Ramos (cell line): Measurements from ENCODE around the gene TCEANC2.

ENCODE experiments used
- in situ Hi-C: fragments of 300-500 bp; cut with MboI; formaldehyde crosslinking; loops from one replicate; pipeline ENCODE4 v1.14.3; 2022; ENCODE audit warnings: low sequenced_read_pairs; ENCODE audit not compliant: unreplicated experiment

The TCEANC2 gene

DNA sequence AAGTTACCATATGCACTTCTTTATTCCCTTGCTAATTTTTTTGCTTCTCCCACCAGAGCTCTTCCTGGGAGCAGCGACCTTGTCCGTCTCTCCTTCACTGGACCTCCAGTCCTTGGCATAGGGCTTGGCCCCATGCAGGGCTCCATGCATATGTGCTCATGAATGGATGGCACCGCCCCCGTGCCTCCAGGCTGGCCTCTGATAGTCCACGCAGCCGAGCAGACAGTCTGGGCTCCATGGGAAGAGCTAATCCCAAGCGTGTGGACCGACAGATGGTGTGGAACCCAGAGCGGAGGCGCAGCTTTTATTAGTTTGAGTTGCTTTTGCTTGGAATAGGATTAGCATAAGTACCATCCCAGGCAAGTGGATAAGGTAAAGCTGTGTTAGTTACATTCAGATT, 57.6 kb downstream of the TCEANC2 start:
- in situ Hi-C loops: no loop called here

DNA sequence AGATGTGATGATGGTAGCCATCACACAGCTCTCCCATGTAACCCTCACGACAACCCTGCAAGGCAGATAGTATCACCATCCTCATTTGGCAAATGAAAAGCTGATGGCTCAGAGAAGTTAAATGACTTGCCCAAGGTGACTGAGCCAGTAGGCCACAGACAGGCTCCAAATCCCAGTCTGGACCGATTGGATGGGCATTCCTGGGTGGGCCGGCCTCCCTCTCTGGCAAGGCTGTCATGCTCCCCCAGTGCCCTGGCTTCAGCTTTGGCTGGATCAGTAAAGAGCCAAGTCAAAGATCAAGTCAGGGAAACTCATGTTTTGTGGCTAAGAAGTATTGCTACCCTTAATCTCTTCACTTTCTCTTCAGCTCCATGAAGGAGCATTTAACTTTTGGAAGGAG, 58.2 kb downstream of the TCEANC2 start:
- in situ Hi-C loops: no loop called here

DNA sequence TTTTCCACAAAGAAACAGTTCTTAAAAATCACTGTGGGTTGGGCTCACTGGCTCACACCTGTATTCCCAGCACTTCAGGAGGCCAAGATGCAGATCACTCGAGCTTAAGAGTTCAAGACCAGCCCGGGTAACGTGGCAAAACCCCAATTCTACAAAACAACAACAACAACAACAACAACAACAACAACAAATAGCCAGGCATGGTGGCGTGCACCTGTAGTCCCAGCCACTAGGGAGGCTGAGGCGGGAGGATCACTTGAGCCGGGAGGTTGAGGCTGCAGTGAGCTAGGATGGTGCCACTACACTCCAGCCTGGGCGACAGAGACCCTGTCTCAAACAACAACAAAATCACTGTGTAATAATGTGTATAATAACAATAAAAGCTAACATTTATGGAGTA, 58.6 kb downstream of the TCEANC2 start:
- in situ Hi-C loops: no loop called here

DNA sequence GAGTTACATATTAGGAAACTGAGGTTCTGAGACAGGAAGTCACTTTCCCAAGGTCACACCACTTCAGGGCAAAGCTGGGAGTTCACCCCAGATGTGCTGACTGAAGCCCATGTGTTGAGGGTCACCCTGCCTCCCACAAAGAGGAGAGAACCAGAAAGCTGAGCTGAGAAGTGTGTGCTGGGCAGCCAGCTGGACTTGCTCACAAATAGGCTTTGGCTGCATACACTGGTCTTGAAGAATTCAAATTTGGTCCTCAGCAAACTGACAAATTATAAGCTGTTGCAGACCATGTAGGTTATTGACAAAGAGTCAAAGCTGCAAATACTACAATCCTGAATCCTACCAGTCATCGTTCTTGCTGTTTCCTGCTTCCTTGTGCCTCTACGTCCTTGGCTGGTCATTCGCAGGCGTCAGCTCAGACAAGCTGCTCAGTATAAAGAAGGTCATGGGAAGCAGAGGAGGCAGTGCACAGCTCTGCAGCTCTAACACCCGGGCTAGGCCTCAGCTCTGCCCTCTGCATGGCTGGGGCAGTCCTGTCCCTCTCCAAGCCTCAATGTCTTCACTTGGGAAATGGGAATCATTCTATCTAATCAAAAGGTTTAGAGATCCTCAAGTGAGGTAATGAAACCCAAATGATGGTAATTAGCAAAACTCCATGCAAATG, 59.4 kb downstream of the TCEANC2 start:
- in situ Hi-C loops: no loop called here

DNA sequence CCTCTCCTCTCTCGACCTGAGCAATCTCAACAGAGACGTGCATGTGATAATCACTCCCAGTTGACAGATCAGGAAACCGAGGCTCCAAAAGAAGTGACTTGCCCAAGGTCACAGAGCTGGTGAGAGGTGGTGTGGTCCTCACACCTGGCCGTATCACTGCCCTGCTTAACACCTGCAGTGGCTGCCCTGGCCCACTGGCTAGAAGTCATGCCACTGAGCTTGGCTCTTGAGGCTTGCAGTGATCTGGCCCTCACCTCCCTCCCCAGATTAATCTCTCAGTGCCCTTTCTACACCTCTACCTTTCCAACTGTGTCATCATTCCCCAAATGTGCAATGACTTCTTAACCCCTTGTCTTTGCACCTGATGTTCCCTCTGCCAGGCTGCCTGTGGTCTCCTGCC, 60.6 kb downstream of the TCEANC2 start:
- in situ Hi-C loops: no loop called here

DNA sequence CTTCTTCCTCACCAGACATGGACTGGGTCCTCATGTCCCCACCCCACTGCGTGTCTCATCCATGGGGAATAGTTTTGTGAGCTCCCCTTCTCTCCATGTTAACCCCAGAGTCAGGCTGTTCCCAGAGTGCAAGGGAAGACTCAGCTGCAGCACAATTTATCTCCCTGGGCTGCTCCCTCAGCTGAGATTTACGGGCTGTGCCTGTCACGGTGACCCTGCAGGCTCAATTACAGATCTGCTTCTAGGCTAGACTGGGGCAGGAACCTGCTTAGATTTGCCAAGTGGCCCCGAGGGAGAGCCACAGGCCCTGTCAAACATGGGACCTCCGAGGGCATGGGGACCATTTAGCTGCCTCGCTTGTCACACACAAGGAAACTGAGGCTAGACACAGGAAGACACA, 61.5 kb downstream of the TCEANC2 start:
- in situ Hi-C loops: no loop called here

DNA sequence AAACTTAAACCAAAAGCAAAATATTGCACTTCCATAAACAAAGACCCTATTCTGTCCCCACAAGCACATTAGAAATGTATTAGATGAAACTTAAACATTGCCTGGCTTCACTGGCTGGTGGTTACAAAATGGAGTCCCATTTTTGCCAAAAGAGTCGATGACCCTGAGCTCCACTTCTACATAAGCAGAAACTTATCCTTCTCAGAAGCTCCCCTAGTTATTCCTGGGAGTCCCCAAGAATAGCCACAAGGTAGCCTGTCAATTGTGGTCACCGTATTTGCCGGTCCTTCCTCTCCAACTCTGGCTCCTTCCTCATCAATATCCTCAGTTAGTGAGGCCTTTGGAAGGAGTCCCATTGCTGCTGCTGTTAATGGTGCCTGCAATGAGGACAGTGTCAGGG, 62.1 kb downstream of the TCEANC2 start:
- in situ Hi-C loops: no loop called here

DNA sequence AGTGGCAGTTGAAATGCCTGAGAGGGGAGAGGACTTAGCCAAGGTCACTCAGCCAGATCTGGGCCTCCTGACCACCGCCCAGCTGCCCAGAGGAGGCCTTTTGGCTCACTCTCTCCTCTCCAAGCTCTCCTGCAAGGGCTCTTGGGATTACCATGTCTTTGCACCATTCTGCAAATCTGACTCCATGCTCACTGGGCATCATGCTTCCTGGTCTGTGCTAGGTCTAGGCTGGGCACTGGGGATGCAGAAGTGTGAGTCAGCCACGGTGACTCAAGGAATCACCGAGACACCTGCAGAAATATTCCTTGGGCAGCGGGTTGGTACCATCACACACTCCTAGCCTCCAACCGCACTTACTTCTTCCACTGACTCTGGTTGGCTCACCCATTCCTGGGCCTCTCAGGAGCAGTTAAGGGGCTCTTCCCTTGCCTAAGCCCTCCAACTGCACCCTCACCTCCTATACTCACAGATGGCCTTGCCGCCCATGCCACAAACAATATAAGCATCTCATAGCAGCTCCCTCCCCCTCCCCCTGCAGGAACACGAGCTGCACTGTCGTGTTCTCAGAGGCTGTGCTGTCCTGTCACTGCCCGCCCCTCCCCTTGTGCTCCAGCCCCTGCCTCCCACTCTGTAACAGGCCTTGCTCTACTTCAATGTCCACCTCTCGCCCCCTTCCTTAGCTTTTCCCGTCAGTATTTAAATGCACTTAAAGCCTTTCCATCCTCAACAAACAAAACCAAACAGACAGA, 64.6 kb downstream of the TCEANC2 start:
- in situ Hi-C loops: no loop called here

DNA sequence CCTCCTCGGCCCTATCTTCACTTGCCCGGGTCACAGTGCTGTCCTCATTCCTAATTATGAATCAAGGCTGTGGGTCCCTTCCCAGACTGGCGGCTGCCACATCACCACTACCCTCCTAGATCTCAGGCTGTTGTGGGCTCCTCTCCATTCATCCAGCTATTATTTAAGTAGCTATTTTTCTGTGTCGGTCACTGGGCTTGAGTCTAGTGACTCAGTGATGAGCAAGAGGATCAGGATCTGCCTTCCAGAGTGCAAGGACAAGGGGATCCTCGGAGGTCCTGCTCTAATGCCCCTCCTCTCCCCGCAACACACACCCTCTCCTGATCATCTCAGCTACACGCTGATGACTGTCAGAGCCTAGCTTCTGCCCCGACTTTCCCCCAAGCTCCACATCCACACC, 65.3 kb downstream of the TCEANC2 start:
- in situ Hi-C loops: no loop called here

DNA sequence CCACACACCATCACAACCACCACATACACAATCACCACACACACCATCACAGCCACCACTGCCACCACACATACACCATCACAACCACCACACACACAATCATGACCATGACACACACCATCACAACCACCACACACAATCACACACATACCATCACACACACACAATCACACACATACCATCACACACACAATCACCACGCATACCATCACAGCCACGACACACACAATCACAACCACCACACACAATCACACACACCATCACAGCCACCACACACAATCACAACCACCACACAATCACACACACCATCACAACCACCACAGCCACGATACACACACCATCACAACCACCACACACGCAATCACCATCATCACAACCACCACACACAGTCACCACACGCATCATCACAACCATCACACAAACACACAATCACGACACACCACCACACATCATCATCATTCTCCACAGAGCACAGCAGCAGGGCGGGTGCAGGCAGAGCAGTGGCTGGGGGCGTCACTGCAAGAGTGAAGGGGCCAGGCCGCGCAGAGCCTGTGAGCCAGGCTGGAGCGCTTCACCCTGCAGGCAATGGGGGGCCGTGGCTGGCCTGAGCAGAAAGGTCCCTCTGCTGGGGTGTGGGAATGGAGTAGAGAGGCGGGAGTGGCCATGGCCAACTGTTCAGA, 66.8 kb downstream of the TCEANC2 start:
- in situ Hi-C loops: loop anchor here (10.0 kb wide), 1 partner anchor 365 kb away; no protein-coding TSS in a partner anchor

DNA sequence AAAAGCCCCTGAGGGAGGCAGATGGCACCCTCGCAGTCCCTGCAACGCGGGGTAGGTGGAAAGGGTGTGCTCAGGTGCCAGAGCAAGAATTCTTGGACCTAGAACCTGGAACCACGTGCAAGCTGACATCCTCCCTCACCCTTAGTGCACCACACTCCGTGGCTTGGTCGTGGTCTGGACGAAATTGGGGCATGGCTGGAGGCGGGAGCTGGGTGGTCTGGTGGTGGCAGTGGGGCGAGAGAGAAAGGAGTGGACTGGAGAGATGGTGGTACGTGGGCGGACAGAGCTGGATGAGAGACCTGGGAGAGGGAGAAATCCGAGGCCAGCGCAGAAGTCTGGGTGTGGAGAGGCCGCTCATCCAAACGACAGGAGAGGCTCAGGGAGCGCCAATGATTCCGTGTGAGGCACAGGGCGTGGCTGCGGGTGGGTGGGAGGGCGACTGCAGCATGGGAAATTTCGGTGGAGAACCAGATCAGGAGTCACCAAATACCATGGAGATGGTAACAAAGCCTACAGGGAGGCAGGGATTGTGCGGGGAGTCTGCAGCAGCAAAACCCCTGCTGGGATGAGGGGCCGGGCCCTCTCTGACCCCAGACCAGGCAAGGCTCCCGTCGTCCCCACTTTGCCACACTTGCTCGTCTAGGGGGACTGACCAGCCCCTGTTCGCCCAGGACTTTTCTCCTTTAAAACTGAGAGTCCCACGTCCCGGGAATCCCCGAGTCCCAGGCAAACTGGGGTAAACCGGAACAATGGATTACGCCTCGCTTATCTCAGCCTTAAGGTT, 67.5 kb downstream of the TCEANC2 start:
- in situ Hi-C loops: loop anchor here (10.0 kb wide), 1 partner anchor 364 kb away; no protein-coding TSS in a partner anchor

DNA sequence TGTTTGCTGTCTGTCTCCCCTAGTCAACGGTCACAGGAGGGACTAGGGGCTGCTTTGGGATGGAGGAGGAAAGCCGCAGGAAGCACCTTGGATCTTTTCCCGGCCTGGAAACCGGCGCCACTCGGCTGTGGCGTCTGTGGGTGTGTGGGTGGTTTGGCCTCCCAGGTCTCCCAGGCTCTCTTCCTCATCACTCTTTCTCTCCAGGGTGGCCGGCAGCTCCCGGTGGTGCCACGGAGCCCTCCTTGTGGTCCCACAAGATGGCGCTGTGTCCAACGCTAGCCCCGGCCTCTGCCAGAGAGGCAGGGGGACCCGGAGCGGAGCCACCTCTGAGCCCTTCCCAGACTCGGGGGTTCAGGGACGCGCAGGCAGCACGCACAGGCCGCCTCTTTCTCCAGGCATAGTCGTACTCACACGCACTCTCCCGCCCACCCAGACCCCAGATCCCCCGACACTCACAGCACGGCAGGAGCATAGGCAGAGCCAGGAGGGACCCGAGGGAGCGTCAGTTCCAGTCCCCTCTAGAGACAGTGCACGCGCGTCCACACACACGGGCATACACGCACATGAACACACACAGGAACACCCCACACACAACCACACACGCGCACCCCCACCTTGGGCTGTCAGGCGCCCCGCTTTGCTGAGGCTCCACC, 68.2 kb downstream of the TCEANC2 start:
- in situ Hi-C loops: loop anchor here (10.0 kb wide), 1 partner anchor 363 kb away; no protein-coding TSS in a partner anchor

DNA sequence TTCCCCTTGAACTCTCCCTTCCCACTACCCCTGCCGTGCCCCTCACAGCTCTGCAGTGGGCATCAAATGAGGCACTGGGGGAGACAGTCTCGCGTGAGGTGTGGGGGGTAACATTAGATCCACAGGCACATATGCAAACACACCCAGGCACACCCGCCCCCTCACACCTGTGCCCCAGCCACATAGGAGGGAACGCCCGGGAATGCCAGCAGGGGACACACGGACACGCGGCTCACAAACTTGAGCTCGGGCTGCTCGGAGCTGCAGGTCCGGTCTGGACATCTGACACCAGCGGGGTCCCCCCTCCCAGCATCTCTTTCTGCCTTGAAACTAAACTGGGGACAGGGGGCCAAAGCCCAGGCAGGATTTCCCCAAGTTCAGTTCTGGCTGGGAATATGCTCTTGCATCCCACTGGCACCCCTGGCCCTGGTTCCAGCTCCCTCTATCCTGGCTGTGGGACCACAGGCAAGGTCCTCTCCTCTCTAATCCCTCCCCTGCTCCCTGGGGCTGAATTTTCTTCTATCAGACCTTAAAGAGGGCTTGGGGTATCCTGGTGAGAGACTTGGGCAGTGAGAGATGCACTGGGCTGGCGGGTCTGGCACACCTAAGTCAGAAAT, 68.8 kb downstream of the TCEANC2 start:
- in situ Hi-C loops: loop anchor here (10.0 kb wide), 1 partner anchor 363 kb away; no protein-coding TSS in a partner anchor

DNA sequence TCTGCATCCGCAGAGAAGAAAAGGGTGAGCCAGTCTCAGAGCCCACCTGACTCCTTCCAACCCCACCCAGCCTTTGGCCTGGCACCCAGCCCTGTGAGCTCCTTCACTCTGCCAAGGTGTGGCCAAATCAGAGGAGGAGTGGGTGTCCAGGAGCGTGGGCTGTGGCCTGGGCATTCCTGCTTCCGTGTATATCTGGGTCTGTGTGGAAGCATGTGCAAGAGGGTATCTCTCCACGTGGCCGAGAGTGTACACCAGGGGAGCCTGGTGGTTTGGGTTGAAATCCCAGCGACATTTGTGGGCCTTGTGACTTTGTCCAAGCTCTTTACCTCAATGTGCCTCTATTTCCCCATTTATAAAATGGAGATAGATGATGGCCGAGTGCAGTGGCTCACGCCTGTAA, 69.6 kb downstream of the TCEANC2 start:
- in situ Hi-C loops: loop anchor here (10.0 kb wide), 1 partner anchor 362 kb away; no protein-coding TSS in a partner anchor

DNA sequence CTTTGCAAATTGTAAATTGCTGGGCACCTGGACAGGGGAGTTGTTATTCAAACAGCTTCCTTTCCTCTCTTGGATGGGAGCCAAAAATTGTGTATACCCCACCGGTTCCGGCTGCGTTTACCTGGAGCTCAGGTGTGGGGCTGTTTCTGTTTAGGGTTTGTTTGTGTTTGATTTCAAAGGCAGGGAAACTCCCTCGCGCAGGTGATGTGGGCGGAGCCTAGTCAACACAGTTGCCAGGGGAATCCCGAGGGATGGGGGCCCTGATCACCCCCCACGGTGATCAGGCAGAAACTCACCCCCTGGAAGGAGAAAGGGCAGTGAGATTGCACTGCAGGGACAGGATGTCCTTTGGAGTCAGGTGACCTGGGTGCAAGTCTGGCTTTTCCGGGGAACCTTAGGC, 71.1 kb downstream of the TCEANC2 start:
- in situ Hi-C loops: loop anchor here (10.0 kb wide), 1 partner anchor 360 kb away; no protein-coding TSS in a partner anchor

DNA sequence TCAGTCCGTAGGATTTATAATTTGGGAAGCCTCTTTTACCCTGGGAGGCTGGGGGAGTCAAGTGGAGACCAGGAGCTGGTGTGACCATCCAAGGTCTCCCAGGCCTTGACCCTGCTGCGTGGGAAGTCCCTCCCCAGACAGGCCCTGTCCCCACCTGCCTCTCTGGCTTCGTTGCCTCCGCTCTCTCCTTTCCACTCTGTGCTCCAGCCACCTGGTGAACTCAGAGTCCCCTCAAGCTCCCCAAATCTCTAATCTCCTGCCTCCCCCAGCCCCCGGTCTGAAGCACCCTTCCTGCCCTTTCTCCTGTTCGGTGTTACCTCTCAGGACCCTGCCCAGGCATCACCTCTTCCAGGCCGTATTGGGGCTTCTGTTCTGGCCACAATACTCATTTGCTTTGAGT, 71.5 kb downstream of the TCEANC2 start:
- in situ Hi-C loops: loop anchor here (10.0 kb wide), 1 partner anchor 360 kb away; no protein-coding TSS in a partner anchor

DNA sequence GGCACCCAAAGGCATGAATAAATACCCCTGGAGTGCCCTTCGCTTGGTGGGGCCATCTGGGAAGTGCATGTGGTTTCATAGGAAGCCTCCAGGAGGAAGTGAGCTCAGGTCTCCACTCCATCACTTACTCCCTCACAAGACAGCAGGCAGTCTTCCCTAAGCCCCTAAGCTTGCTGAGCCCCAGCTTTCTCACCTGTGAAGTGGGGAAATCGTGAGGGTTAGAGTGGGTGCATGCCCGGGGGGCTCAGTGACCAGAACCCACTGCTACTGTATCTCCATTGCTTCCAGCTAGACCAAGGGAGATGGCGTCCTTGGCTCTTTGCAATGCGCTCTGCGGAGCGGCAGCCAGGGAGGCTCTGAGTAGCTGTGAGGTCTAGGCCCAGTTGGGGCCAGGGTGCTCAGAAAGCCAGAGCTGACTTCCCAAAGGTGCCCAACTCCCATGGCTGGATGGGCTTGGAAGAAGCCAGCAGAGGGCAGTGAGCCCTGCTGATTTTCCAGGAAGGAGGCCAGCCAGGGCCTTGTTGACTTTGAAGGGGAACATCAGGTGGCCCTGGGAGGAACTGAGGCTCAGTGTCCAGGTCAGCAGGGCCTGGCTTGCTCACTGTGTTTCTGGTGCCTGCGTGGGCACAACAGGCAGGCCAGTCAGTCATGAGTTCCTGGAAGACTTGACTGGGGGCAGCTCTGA, 72.1 kb downstream of the TCEANC2 start:
- in situ Hi-C loops: loop anchor here (10.0 kb wide), 1 partner anchor 359 kb away; no protein-coding TSS in a partner anchor

DNA sequence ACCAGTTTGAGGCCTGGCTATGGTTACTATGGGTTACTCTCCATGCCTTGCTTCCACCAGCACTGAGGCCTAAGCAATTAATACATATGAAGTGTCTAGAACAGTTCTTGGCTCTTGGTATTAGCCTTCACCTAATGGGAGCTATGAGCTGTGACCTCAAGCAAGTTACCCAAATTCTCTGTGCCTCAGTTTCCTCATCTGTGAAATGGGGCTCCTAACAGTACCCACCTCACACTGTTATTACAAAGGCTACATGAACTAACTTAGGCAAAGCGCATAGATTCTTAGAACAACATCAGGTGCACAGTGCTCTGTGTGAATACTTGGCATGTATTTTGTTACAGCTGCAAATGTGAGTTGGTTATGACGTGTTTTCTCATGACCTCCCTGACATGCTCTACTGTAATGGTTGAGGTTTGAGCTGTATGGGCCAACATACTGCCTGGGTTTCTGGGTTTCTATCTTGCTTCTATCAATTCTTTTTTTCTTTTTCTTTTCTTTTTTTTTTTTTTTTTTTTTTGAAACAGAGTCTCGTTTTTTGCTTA, 72.9 kb downstream of the TCEANC2 start:
- in situ Hi-C loops: loop anchor here (10.0 kb wide), 1 partner anchor 358 kb away; no protein-coding TSS in a partner anchor
